Skin of body (tissue), 2 donors: Measurements from ENCODE around the gene CTNNAL1. TPM values are rescaled to one million over a fixed set of nuclear protein-coding genes. Genes with fewer than 3 reads are reported as not detected.
A peak's percentile ranks its signal among the peaks of the same experiment; 100 is the strongest.

ENCODE experiments used
- DNase-seq: peaks from one replicate; lab custom pipeline; 2025; lab: John Stamatoyannopoulos, UW
- total RNA-seq: library from RNA; depleted of rRNA; stranded (reverse); fragments of >200 nt; gene quantifications from one replicate; pipeline ENCODE4 v1.2.3, GENCODE V29; 2014

CTNNAL1 gene
- total RNA-seq, 1 donor from 2014 or later = 29.0 TPM

GRCh38 chr9:109027176-109027575 is 13.9 kb upstream of the CTNNAL1 start:
- DNase-seq = no peak

GRCh38 chr9:109026306-109026705 is 13.0 kb upstream of the CTNNAL1 start:
- no peak for DNase-seq

- DNase-seq = no peak
These were observed 9.6 kb upstream of the CTNNAL1 start for GRCh38 chr9:109022873-109023272.

GRCh38 chr9:109020581-109021511 is 7.5 kb upstream of the CTNNAL1 start:
- no peak for DNase-seq

GRCh38 chr9:109020113-109020512 is 6.8 kb upstream of the CTNNAL1 start:
- DNase-seq = no peak

GRCh38 chr9:109019420-109019819 is 6.1 kb upstream of the CTNNAL1 start:
- DNase-seq = no peak

GRCh38 chr9:109017493-109017892 is 4.2 kb upstream of the CTNNAL1 start:
- DNase-seq = no peak

- no peak for DNase-seq
These were observed 3.8 kb upstream of the CTNNAL1 start for GRCh38 chr9:109017061-109017460.

- no peak for DNase-seq
These were observed 2.8 kb upstream of the CTNNAL1 start for GRCh38 chr9:109016132-109016531.

GRCh38 chr9:109014608-109015280 is 1.4 kb upstream of the CTNNAL1 start:
- DNase-seq = no peak

GRCh38 chr9:109013679-109014607 is 644 bp upstream of the CTNNAL1 start:
- DNase-seq = peak; percentile 43

GRCh38 chr9:109012009-109012875 is 1.1 kb downstream of the CTNNAL1 start:
- peak; percentile 79 for DNase-seq

- no peak for DNase-seq
These were observed 2.0 kb downstream of the CTNNAL1 start for GRCh38 chr9:109011231-109011671.

- DNase-seq = no peak
These were observed 2.6 kb downstream of the CTNNAL1 start for GRCh38 chr9:109010746-109011145.

GRCh38 chr9:109005678-109006077 is 7.6 kb downstream of the CTNNAL1 start:
- no peak for DNase-seq

GRCh38 chr9:109003116-109003515 is 10.2 kb downstream of the CTNNAL1 start:
- DNase-seq = no peak

GRCh38 chr9:109002141-109002540 is 11.2 kb downstream of the CTNNAL1 start:
- no peak for DNase-seq

- no peak for DNase-seq
These were observed 12.0 kb downstream of the CTNNAL1 start for GRCh38 chr9:109001275-109001676.

- no peak for DNase-seq
These were observed 16.2 kb downstream of the CTNNAL1 start for GRCh38 chr9:108997112-108997511.

GRCh38 chr9:108996643-108997042 is 16.7 kb downstream of the CTNNAL1 start:
- no peak for DNase-seq
